ENCODE measurements around the gene ATF7IP2.

- TF ChIP-seq CTCF (IDR thresholded peaks at IDR 0.05 in 2 of 3, conservative IDR thresholded peaks at IDR 0.05 in 1 of 3; ENCODE audit: control insufficient read depth in 2 of 3, extremely low read depth in 1 of 3, insufficient read depth in 1 of 3, low read depth in 3 of 3, low read length in 3 of 3) (no peak), USF1 (IDR thresholded peaks at IDR 0.05; ENCODE audit: borderline replicate concordance, extremely low read length, insufficient read depth, low read depth, low read length) (no peak), YY1 (IDR thresholded peaks at IDR 0.05; ENCODE audit: low read depth, low read length) (no peak)
These were observed 33.8 kb downstream of the ATF7IP2 start for GRCh38 chr16:10419701-10420100.

Data from GM12878 (cell line).